A673 (cell line): ENCODE results near the gene AQP5. TPM values are rescaled to one million over a fixed set of nuclear protein-coding genes. Genes with fewer than 3 reads are reported as not detected.
"Not testable (repeated sequence)": the region's sequence is repeated elsewhere in the genome, so short reads cannot be mapped to it uniquely, and the experiment has no call there.

Experiments
- BruUV-seq: library from RNA; stranded (reverse); fragments of 400-500 nt; replicated peaks from 2 replicates; lab custom pipeline; 2021; lab: Mats Ljungman, UMichigan
- CTCF ChIA-PET: fragments of 300-600 bp; sonication (Branson Sonifier 250); formaldehyde crosslinking; loops from one replicate; lab custom pipeline; 2022; ENCODE audit warnings: antibody characterized with exemption; lab: Charles Lee
- POLR2A ChIA-PET: fragments of 300-600 bp; sonication (Branson Sonifier 250); formaldehyde crosslinking; loops from one replicate; lab custom pipeline; 2022; ENCODE audit warnings: antibody characterized with exemption; ENCODE audit not compliant: low non-redundant PET; lab: Charles Lee
- DNase-seq: peaks from one replicate; pipeline ENCODE4 v3.0.0-alpha.2; 2015; ENCODE audit warnings: low spot score
- H3K27ac ChIP-seq: fragments of 200-600 bp; sonication (generic); 2 replicates; pipeline ENCODE4 v1.5.1; 2016; ENCODE audit warnings: mixed run types, low read depth, mild to moderate bottlenecking, mixed read lengths, antibody characterized with exemption, low read length; ENCODE audit not compliant: poor library complexity, severe bottlenecking
- H3K27me3 ChIP-seq: fragments of 200-600 bp; sonication (generic); replicated peaks from 2 replicates; pipeline ENCODE4 v1.6.1; 2017; ENCODE audit warnings: mixed run types, low read depth, mild to moderate bottlenecking, mixed read lengths, antibody characterized with exemption, low read length; ENCODE audit not compliant: insufficient read depth, poor library complexity
- H3K36me3 ChIP-seq: fragments of 200-600 bp; sonication (generic); 2 replicates; pipeline ENCODE4 v1.6.1; 2016; ENCODE audit warnings: mixed run types, mild to moderate bottlenecking, mixed read lengths, antibody characterized with exemption, low read length; ENCODE audit not compliant: insufficient read depth, poor library complexity, severe bottlenecking
- H3K4me1 ChIP-seq: fragments of 200-600 bp; sonication (generic); 2 replicates; pipeline ENCODE4 v1.6.1; 2017; ENCODE audit warnings: mixed run types, mild to moderate bottlenecking, mixed read lengths, antibody characterized with exemption, low read length; ENCODE audit not compliant: insufficient read depth, poor library complexity, severe bottlenecking
- H3K4me3 ChIP-seq: fragments of 200-600 bp; sonication (generic); 2 replicates; pipeline ENCODE4 v1.5.1; 2016; ENCODE audit warnings: low read depth, mixed run types, mild to moderate bottlenecking, mixed read lengths, low read length; ENCODE audit not compliant: poor library complexity, severe bottlenecking
- H3K9me3 ChIP-seq: fragments of 200-600 bp; sonication (generic); 2 replicates; pipeline ENCODE4 v1.6.1; 2016; ENCODE audit warnings: mixed run types, low read depth, mild to moderate bottlenecking, mixed read lengths, antibody characterized with exemption, low read length; ENCODE audit not compliant: poor library complexity, severe bottlenecking
- CTCF ChIP-seq: fragments of 300-800, 200-600 bp; sonication (generic); conservative IDR thresholded peaks from 2 replicates; pipeline ENCODE4 v1.5.1; 2017; ENCODE audit warnings: low read depth, mild to moderate bottlenecking, antibody characterized with exemption, low read length, moderate library complexity, mixed read lengths
- EZH2 ChIP-seq: fragments of 200-600 bp; sonication (generic); IDR thresholded peaks from 2 replicates; pipeline ENCODE4 v1.6.1; 2017; ENCODE audit warnings: borderline replicate concordance, low read depth, mild to moderate bottlenecking, mixed read lengths, antibody characterized with exemption, low read length; ENCODE audit not compliant: poor library complexity, severe bottlenecking
- intact Hi-C: fragments of 100-400 bp; cut with micrococcal nuclease; formaldehyde crosslinking; loops from one replicate; pipeline ENCODE4 v1.10.0; 2022; ENCODE audit not compliant: unreplicated experiment
- total RNA-seq: library from RNA; stranded (reverse); gene quantifications from 2 replicates; pipeline ENCODE4 v1.2.3, GENCODE V29; 2021

The AQP5 gene
- total RNA-seq, 1 experiment from 2014 or later: not detected

- Histone ChIP-seq H3K27ac (peak overlapping the region; percentile 29), H3K27me3 (no peaks in the 10 kb centered on the region), H3K36me3 (peaks cover 21% of the 10 kb centered on the region), H3K9me3 (no peaks in the 10 kb centered on the region), H3K4me3 (no peak overlapping the region), H3K4me1 (peaks cover 16% of the 10 kb centered on the region)
- TF ChIP-seq CTCF (no peak), EZH2 (no peak)
- no TSS peak for BruUV-seq
- ChIA-PET POLR2A (no interaction called here), CTCF (interaction anchor here (0.6 to 2.0 kb wide), 4 partner anchors 18 to 100 kb away, joined by 3 to 13 read pairs (median 6); no protein-coding TSS in a partner anchor)
- intact Hi-C loops: no loop called here
- DNase-seq: no peak
Measured at GRCh38 chr12:49984476-49985359, 23.0 kb downstream of the AQP5 start.

- H3K36me3 ChIP-seq: peaks cover 34% of the 10 kb centered on the region
- no peak for DNase-seq
- POLR2A ChIA-PET: no interaction called here
- H3K4me3 ChIP-seq: no peak overlapping the region
- BruUV-seq: no TSS peak
- intact Hi-C loops: no loop called here
- H3K9me3 ChIP-seq: no peaks in the 10 kb centered on the region
- H3K4me1 ChIP-seq: peaks cover 16% of the 10 kb centered on the region
- no peak overlapping the region for H3K27ac ChIP-seq
- no peaks in the 10 kb centered on the region for H3K27me3 ChIP-seq
- TF ChIP-seq CTCF (no peak), EZH2 (no peak)
- CTCF ChIA-PET: no interaction called here
Measured at GRCh38 chr12:49985981-49986380, 24.3 kb downstream of the AQP5 start.

- intact Hi-C loops, POLR2A ChIA-PET, H3K4me3 ChIP-seq, CTCF ChIA-PET, DNase-seq, H3K27me3 ChIP-seq, BruUV-seq, H3K27ac ChIP-seq, H3K9me3 ChIP-seq: not testable (repeated sequence)
- H3K36me3 ChIP-seq: peaks cover 37% of the 10 kb centered on the region
- H3K4me1 ChIP-seq: peaks cover 16% of the 10 kb centered on the region
Measured at GRCh38 chr12:49986476-49986875, 24.8 kb downstream of the AQP5 start.
